Stimulated activated memory B cell treated with anti-CD40 and anti-IgM and Interleukin-4, amounts not matched to agents 10 μg/mL and 1 μg/mL and 100 μg/mL, for 72 hours (primary cell): ENCODE results near the gene PLTP.
A peak's percentile ranks its signal among the peaks of the same experiment; 100 is the strongest.

Source experiments
- ATAC-seq: fragments of 150-1000 bp; cut with Tn5 transposase; 2 replicates; pipeline ENCODE4 v1.10.0; 2021
- H3K27ac Mint-ChIP-seq: one replicate; pipeline ENCODE4 v1.8.0; 2022; ENCODE audit warnings: mild to moderate bottlenecking, mixed read lengths
- H3K27me3 Mint-ChIP-seq: one replicate; pipeline ENCODE4 v1.8.0; 2022; ENCODE audit warnings: mixed read lengths
- H3K36me3 Mint-ChIP-seq: one replicate; pipeline ENCODE4 v1.8.0; 2022; ENCODE audit warnings: mixed read lengths
- H3K4me1 Mint-ChIP-seq: one replicate; pipeline ENCODE4 v1.8.0; 2022; ENCODE audit warnings: mixed read lengths
- H3K4me3 Mint-ChIP-seq: one replicate; pipeline ENCODE4 v1.8.0; 2022; ENCODE audit warnings: mild to moderate bottlenecking, moderate library complexity, mixed read lengths
- H3K9me3 Mint-ChIP-seq: one replicate; pipeline ENCODE4 v1.8.0; 2022; ENCODE audit warnings: mixed read lengths

Gene PLTP

DNA sequence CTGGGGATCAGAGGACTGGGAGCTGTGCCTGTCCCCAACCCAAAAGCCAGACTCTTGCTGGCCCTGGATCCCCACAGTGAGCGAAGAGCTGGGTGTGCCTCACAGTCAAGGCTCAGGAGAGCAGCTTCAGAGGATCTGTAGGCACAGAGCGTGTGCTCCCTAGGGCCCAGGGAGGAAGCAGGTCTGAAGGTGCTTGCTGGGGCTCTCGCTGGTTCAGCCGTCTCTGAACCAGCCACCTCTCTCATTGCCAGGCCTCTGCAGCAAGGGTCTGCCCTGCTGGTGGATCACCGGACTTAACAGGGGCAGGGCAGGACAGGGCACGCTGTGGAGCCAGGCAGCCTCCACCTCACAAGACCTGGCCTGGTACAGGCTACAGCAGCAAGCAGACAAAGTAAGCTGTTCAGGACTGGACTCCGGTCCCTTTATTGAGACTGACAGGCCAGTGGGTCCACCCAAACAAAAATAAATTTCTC lies 36.3 kb upstream of the PLTP start:
- Mint-ChIP-seq H3K4me1 (peaks cover 36% of the 10 kb centered on the region), H3K27ac (peak overlapping the region; percentile 78), H3K9me3 (no peaks in the 10 kb centered on the region), H3K4me3 (no peak overlapping the region), H3K27me3 (no peaks in the 10 kb centered on the region), H3K36me3 (peaks cover 68% of the 10 kb centered on the region)
- peak; percentile 48 for ATAC-seq

- Mint-ChIP-seq H3K4me3 (no peak overlapping the region), H3K36me3 (peaks cover 68% of the 10 kb centered on the region)
Observed at GRCh38 chr20:45947110-45947866, 35.3 kb upstream of the PLTP start.

DNA sequence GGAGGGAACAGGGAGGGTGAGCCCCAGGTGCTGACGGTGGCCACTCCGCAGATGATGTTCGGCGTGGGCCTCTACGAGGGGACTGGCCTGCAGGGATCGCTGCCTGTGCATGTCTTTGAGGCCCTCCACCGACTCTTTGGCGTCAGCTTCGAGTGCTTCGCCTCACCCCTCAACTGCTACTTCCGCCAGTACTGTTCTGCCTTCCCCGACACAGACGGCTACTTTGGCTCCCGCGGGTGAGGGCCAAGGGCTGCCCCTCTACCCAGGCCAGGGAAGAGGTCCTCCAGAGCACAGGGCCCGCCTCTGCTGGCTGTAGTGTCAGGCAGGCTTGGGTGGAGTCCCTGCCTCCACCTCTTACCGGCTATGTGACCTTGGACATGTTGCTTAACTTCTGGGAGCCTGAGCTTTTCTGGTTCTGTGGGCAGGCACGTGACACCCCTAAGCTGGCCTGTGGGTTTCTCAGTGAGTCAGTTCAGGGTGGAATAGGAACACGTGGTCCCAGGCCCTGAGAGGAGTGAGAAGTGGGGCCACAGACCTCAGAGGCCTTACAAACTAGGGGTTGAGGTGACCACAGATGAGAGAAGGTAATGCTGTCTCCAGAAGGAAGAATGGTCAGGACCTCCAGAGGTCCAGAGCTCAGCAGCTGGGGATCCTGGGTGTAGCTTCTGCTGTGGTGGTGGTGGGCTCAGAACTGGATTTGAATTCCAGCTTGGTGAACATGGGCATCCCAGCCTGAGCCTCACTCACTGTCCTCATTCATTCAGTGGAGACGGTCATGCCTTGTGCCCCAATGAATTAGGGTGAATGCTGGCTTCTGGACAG lies 34.4 kb upstream of the PLTP start:
- Mint-ChIP-seq H3K27ac (peak overlapping the region; percentile 58), H3K36me3 (peaks cover 60% of the 10 kb centered on the region), H3K27me3 (no peaks in the 10 kb centered on the region), H3K9me3 (no peaks in the 10 kb centered on the region), H3K4me1 (peaks cover 31% of the 10 kb centered on the region), H3K4me3 (no peak overlapping the region)
- ATAC-seq = peak; percentile 62

More at GRCh38 chr20:45947110-45947866, 35.3 kb upstream of the PLTP start:
- ATAC-seq = no peak
- H3K27ac Mint-ChIP-seq = no peak overlapping the region
- H3K4me1 Mint-ChIP-seq = peaks cover 36% of the 10 kb centered on the region
- no peaks in the 10 kb centered on the region for H3K27me3 Mint-ChIP-seq
- no peaks in the 10 kb centered on the region for H3K9me3 Mint-ChIP-seq

- no peaks in the 10 kb centered on the region for H3K9me3 Mint-ChIP-seq
- no peaks in the 10 kb centered on the region for H3K27me3 Mint-ChIP-seq
- peaks cover 31% of the 10 kb centered on the region for H3K4me1 Mint-ChIP-seq
- ATAC-seq = no peak
- H3K36me3 Mint-ChIP-seq = peaks cover 60% of the 10 kb centered on the region
- no peak overlapping the region for H3K4me3 Mint-ChIP-seq
- peak overlapping the region; percentile 58 for H3K27ac Mint-ChIP-seq
Observed at GRCh38 chr20:45945678-45946148, 33.8 kb upstream of the PLTP start.

DNA sequence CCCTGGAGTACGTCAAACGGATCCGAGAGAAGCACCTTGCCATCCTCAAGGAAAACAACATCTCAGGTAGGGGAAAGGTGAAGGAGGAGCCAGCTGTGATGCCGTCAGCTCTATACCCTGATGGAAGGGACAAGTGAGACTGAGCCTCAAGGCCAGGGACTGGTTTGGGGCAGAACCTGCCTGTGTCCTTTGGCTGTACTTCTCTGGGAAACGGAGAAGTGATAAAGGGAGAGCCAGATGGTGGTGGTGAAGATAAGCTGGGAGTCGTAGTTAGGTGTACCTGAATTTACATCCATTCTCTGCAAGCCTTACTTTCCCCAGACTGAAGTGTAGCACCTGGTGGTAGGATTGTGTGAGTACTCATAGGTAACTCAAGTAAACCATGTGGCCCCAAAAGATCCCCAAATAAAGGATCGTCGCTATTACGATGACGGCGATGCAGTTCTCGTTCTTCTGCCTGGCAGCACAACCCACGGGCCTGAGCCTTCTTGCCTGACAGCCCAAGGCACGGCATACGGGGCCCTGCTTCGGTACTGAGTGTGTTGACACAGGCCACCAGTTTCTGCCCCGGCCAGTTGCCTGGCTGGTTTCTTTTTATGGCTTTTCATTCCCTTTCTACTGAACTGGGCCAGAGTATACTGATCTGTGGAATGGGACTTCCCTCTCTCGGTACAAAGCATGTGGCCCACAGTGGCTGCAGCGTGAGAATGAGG lies 33.2 kb upstream of the PLTP start:
- Mint-ChIP-seq H3K27me3 (no peaks in the 10 kb centered on the region), H3K27ac (peak overlapping the region; percentile 58), H3K4me1 (peaks cover 31% of the 10 kb centered on the region), H3K9me3 (no peaks in the 10 kb centered on the region), H3K36me3 (peaks cover 60% of the 10 kb centered on the region), H3K4me3 (no peak overlapping the region)
- ATAC-seq = no peak

DNA sequence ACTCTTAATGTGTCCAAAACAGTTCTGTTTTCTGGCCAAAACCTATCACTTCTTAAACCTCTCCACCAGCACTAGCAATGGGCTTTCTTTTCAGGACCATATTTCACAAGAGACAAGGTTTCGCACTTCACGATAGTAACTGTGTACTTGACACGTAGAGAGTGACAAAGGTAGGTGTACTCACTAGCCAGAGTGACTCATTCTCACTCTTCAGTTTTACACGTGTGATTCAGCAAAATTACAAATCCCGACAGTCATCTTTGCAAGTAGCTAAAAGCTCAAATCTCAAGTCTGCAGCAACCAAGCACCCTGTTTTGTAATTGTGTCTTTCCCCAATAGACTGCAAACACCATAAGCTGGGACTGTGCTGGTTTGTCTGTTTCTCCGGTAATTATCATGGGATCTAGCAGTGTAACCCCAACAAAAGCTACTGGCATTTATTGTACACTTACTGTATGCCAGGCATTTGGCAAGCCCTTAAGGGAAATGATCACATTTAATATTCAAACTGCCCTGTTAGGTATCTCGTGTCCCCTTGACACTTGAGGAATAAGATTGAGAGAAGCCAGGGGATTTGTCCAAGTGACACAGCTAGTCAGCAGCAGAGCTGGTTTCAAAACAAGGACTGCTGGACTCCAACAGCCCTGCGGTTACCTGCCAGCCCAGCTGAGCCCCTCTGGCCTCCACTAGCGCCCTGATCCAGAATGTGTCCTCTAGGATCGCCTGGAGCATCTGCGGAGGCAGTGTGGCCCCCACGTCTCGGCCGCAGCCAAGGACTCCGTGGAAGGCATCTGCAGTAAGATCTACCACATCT lies 32.4 kb upstream of the PLTP start:
- H3K36me3 Mint-ChIP-seq = peaks cover 58% of the 10 kb centered on the region
- no peak overlapping the region for H3K4me3 Mint-ChIP-seq
- peak overlapping the region; percentile 17 for H3K27ac Mint-ChIP-seq
- no peaks in the 10 kb centered on the region for H3K9me3 Mint-ChIP-seq
- H3K27me3 Mint-ChIP-seq = no peaks in the 10 kb centered on the region
- peaks cover 24% of the 10 kb centered on the region for H3K4me1 Mint-ChIP-seq
- no peak for ATAC-seq

DNA sequence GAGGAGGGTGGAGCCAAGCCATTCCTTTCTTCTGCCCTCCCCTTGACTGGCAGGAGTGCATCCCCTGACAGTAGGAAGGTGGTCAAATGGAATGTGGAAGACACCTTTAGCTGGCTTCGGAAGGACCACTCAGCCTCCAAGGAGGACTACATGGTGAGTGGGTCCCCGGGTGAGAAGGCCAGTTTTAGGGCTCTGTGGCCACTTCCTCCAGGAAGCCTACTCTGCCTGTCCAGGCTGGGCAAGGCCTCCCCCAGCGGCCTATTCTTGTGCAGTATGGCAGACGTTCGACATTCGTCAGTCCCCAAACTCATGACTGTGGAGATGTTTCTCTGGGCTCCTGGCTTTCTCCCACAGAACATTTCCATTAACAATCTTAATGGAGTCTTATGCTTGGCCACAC lies 31.7 kb upstream of the PLTP start:
- H3K36me3 Mint-ChIP-seq = peaks cover 59% of the 10 kb centered on the region
- H3K9me3 Mint-ChIP-seq = no peaks in the 10 kb centered on the region
- ATAC-seq = no peak
- H3K4me3 Mint-ChIP-seq = no peak overlapping the region
- H3K4me1 Mint-ChIP-seq = peaks cover 19% of the 10 kb centered on the region
- H3K27ac Mint-ChIP-seq = no peak overlapping the region
- no peaks in the 10 kb centered on the region for H3K27me3 Mint-ChIP-seq

GRCh38 chr20:45940469-45940868 lies 28.5 kb upstream of the PLTP start:
- Mint-ChIP-seq H3K36me3 (peaks cover 49% of the 10 kb centered on the region), H3K4me3 (no peak overlapping the region), H3K27ac (no peak overlapping the region), H3K9me3 (no peaks in the 10 kb centered on the region), H3K27me3 (no peaks in the 10 kb centered on the region), H3K4me1 (peaks cover 22% of the 10 kb centered on the region)
- ATAC-seq = no peak

DNA sequence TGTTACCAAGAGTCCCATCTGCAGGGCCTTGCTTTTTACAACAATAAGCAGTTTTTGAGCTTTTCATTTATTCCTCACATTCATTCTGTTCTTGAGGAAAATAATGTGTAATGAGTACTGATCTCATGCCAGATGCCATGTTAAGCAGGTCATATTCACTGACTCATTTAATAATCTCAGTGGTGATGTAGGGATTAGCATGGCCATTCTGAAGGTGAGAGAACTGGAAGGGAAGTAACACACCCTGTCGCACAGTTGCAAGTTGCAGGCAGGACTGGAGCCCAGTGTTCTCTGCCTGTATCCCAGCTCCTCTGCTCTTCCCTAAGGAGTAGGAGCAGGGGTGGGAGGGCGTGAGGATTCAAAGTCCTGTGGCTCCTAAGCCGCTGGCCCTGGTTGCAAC lies 28.1 kb upstream of the PLTP start:
- no peaks in the 10 kb centered on the region for H3K27me3 Mint-ChIP-seq
- peaks cover 46% of the 10 kb centered on the region for H3K36me3 Mint-ChIP-seq
- no peak overlapping the region for H3K4me3 Mint-ChIP-seq
- no peak overlapping the region for H3K27ac Mint-ChIP-seq
- peaks cover 24% of the 10 kb centered on the region for H3K4me1 Mint-ChIP-seq
- no peaks in the 10 kb centered on the region for H3K9me3 Mint-ChIP-seq
- ATAC-seq = no peak

DNA sequence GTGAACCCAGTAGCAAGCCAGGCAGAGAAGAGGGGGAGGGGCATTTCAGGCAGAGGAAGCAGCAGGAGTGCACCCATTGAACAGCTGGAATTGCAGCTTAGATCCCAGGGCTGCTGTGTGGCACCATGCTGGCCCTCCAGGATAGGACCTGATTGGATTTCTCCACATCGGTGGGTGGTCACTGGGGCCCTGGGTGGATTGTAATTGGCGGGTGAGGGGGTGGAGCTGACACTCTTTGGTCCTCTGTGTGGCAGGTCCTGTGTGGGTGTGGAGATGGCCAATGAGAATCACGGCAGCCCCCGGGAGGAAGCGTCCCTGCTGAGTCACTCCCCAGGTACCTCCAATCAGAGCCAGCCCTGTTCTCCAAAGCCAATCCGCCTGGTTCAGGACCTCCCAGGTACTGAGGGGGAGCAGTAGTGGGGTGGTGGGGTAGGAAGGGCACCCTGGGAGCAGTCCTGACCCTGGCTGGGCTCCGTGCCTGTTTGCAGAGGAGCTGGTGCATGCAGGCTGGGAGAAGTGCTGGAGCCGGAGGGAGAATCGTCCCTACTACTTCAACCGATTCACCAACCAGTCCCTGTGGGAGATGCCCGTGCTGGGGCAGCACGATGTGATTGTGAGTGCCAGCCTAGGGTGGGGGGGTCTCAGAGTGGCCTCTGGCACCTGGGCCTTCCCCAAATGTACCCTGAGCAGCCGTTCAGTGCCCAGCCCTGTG lies 26.9 kb upstream of the PLTP start:
- ATAC-seq = no peak

DNA sequence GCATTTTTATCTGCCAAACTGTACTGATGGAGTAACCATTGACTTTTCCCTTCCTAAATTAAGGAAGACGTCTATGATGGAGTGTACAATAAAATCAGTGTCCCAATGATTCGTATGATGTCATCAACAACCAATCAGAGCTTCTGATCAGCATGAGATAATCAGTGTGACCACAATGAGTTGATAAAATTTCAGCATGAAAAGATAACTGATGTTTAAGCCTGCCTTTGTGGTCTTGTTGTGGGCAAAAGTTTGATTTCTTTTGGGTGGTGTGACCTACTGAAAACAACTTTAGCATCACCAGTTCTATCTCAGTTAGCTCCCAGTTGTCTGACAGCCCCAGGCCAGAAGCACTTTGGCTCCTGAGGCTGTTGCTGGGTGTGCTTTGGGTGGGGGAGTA lies 25.8 kb upstream of the PLTP start:
- Mint-ChIP-seq H3K4me1 (peaks cover 30% of the 10 kb centered on the region), H3K27me3 (no peaks in the 10 kb centered on the region), H3K9me3 (no peaks in the 10 kb centered on the region), H3K27ac (peak overlapping the region; percentile 46), H3K36me3 (peaks cover 28% of the 10 kb centered on the region), H3K4me3 (no peak overlapping the region)
- no peak for ATAC-seq

More for the DNA sequence above, 26.9 kb upstream of the PLTP start:
- Mint-ChIP-seq H3K27me3 (no peaks in the 10 kb centered on the region), H3K36me3 (peaks cover 35% of the 10 kb centered on the region), H3K9me3 (no peaks in the 10 kb centered on the region), H3K4me3 (no peak overlapping the region), H3K4me1 (peaks cover 24% of the 10 kb centered on the region), H3K27ac (peak overlapping the region; percentile 28)

- H3K9me3 Mint-ChIP-seq = no peaks in the 10 kb centered on the region
- peaks cover 28% of the 10 kb centered on the region for H3K36me3 Mint-ChIP-seq
- H3K4me1 Mint-ChIP-seq = peaks cover 30% of the 10 kb centered on the region
- peak; percentile 40 for ATAC-seq
- H3K4me3 Mint-ChIP-seq = peak overlapping the region; percentile 92
- H3K27me3 Mint-ChIP-seq = no peaks in the 10 kb centered on the region
- H3K27ac Mint-ChIP-seq = peak overlapping the region; percentile 99
Observed at GRCh38 chr20:45935416-45936046, 23.6 kb upstream of the PLTP start.

GRCh38 chr20:45934586-45935415 lies 22.8 kb upstream of the PLTP start, which contains the start of gene PCIF1:
Gene PCIF1 (plus strand): TSS chr20:45934683. CDS start chr20:45939000, 4,317 bp downstream.
- peak; percentile 93 for ATAC-seq
- Mint-ChIP-seq H3K36me3 (peaks cover 27% of the 10 kb centered on the region), H3K4me3 (peak within 1 kb of the TSS; percentile 99), H3K4me1 (peaks cover 30% of the 10 kb centered on the region), H3K27ac (peak within 1 kb of the TSS; percentile 99), H3K9me3 (no peaks in the 10 kb centered on the region), H3K27me3 (no peaks in the 10 kb centered on the region)
